ENCODE results near the gene CRISPLD2. TPM values are rescaled to one million over a fixed set of nuclear protein-coding genes. Genes with fewer than 3 reads are reported as not detected.

CRISPLD2 gene
- total and polyA plus RNA-seq, 4 donors = 8.9 to 192 (median 70.5) TPM

- H3K27me3 ChIP-seq (ENCODE audit: control insufficient read depth in 1 of 2, insufficient read depth in 2 of 2, low read length in 1 of 2) = no peaks in the 10 kb centered on the region
- WGBS, 2 donors = 50 to 60% methylated on average over 34 of the region's 34 CpGs
- H3K4me3 ChIP-seq (ENCODE audit: low read length in 2 of 2) = no peak overlapping the region
- peak in 1 of 2 donors; percentile 57 for DNase-seq
- intact Hi-C loops (cut with DNase I) = no loop called here
- H3K9me3 ChIP-seq (ENCODE audit: control insufficient read depth, low read length) = no peaks in the 10 kb centered on the region
- H3K27ac ChIP-seq (ENCODE audit: low read depth in 1 of 2, low read length in 2 of 2) = no peak overlapping the region
- ATAC-seq (ENCODE audit: low FRiP score) = peak; percentile 40
- H3K4me1 ChIP-seq (ENCODE audit: control insufficient read depth in 1 of 2, insufficient read depth in 2 of 2, low read length in 2 of 2) = no peaks in the 10 kb centered on the region
- no peaks in the 10 kb centered on the region for H3K36me3 ChIP-seq (ENCODE audit: control insufficient read depth in 1 of 2, insufficient read depth in 2 of 2, low read length in 1 of 2)
These were observed 108.1 kb downstream of the CRISPLD2 start for GRCh38 chr16:84927621-84928591.

- no peak overlapping the region for H3K4me3 ChIP-seq (ENCODE audit: low read length in 2 of 2)
- ATAC-seq (ENCODE audit: low FRiP score) (peak; percentile 84), DNase-seq (peak; percentile 86 to 89)
- H3K27me3 ChIP-seq (ENCODE audit: control insufficient read depth in 1 of 2, insufficient read depth in 2 of 2, low read length in 1 of 2) = no peaks in the 10 kb centered on the region
- no peaks in the 10 kb centered on the region for H3K4me1 ChIP-seq (ENCODE audit: control insufficient read depth in 1 of 2, insufficient read depth in 2 of 2, low read length in 2 of 2)
- no peaks in the 10 kb centered on the region for H3K36me3 ChIP-seq (ENCODE audit: control insufficient read depth in 1 of 2, insufficient read depth in 2 of 2, low read length in 1 of 2)
- 9 to 11% methylated on average over 16 of the region's 16 CpGs for WGBS, 2 donors
- peak overlapping the region in 1 of 2 donors; percentile 9 for H3K27ac ChIP-seq (ENCODE audit: low read depth in 1 of 2, low read length in 2 of 2)
- intact Hi-C loops (cut with DNase I) = no loop called here
- no peaks in the 10 kb centered on the region for H3K9me3 ChIP-seq (ENCODE audit: control insufficient read depth, low read length)
These were observed 109.1 kb downstream of the CRISPLD2 start for GRCh38 chr16:84928679-84929420.

- whole genome bisulfite sequencing, 2 donors = 61 to 65% methylated on average over 36 of the region's 36 CpGs
These were observed 109.9 kb downstream of the CRISPLD2 start for GRCh38 chr16:84929421-84930297.

GRCh38 chr16:84930298-84931106 is 110.7 kb downstream of the CRISPLD2 start:
- WGBS, 2 donors = 82 to 96% methylated on average over 6 to 8 of the region's 8 CpGs

More at GRCh38 chr16:84929421-84930297, 109.9 kb downstream of the CRISPLD2 start:
- Histone ChIP-seq H3K4me1 (ENCODE audit: control insufficient read depth in 1 of 2, insufficient read depth in 2 of 2, low read length in 2 of 2) (peaks cover 0 to 1% of the 10 kb centered on the region in 2 donors), H3K9me3 (ENCODE audit: control insufficient read depth, low read length) (no peaks in the 10 kb centered on the region), H3K36me3 (ENCODE audit: control insufficient read depth in 1 of 2, insufficient read depth in 2 of 2, low read length in 1 of 2) (no peaks in the 10 kb centered on the region), H3K27ac (ENCODE audit: low read depth in 1 of 2, low read length in 2 of 2) (no peak overlapping the region), H3K4me3 (ENCODE audit: low read length in 2 of 2) (no peak overlapping the region), H3K27me3 (ENCODE audit: control insufficient read depth in 1 of 2, insufficient read depth in 2 of 2, low read length in 1 of 2) (no peaks in the 10 kb centered on the region)
- ATAC-seq (ENCODE audit: low FRiP score) = no peak
- DNase-seq = no peak
- intact Hi-C loops (cut with DNase I) = loop anchor here in 1 of 2 donors (5.0 kb wide), 1 partner anchor 92 kb away; no protein-coding TSS in a partner anchor

GRCh38 chr16:84931107-84931494 is 111.3 kb downstream of the CRISPLD2 start:
- no peaks in the 10 kb centered on the region for H3K27me3 ChIP-seq (ENCODE audit: control insufficient read depth in 1 of 2, insufficient read depth in 2 of 2, low read length in 1 of 2)
- H3K27ac ChIP-seq (ENCODE audit: low read depth in 1 of 2, low read length in 2 of 2) = no peak overlapping the region
- intact Hi-C loops (cut with DNase I) = loop anchor here in 1 of 2 donors (5.0 kb wide), 1 partner anchor 94 kb away; no protein-coding TSS in a partner anchor
- DNase-seq = no peak
- H3K9me3 ChIP-seq (ENCODE audit: control insufficient read depth, low read length) = no peaks in the 10 kb centered on the region
- no peak for ATAC-seq (ENCODE audit: low FRiP score)
- no peaks in the 10 kb centered on the region for H3K36me3 ChIP-seq (ENCODE audit: control insufficient read depth in 1 of 2, insufficient read depth in 2 of 2, low read length in 1 of 2)
- peaks cover 0 to 1% of the 10 kb centered on the region in 2 donors for H3K4me1 ChIP-seq (ENCODE audit: control insufficient read depth in 1 of 2, insufficient read depth in 2 of 2, low read length in 2 of 2)
- WGBS, 2 donors = 98 to 99% methylated on average over 4 of the region's 4 CpGs
- H3K4me3 ChIP-seq (ENCODE audit: low read length in 2 of 2) = no peak overlapping the region

More at GRCh38 chr16:84930298-84931106, 110.7 kb downstream of the CRISPLD2 start:
- Histone ChIP-seq H3K4me3 (ENCODE audit: low read length in 2 of 2) (no peak overlapping the region), H3K27me3 (ENCODE audit: control insufficient read depth in 1 of 2, insufficient read depth in 2 of 2, low read length in 1 of 2) (no peaks in the 10 kb centered on the region), H3K36me3 (ENCODE audit: control insufficient read depth in 1 of 2, insufficient read depth in 2 of 2, low read length in 1 of 2) (no peaks in the 10 kb centered on the region), H3K4me1 (ENCODE audit: control insufficient read depth in 1 of 2, insufficient read depth in 2 of 2, low read length in 2 of 2) (peaks cover 0 to 1% of the 10 kb centered on the region in 2 donors), H3K9me3 (ENCODE audit: control insufficient read depth, low read length) (no peaks in the 10 kb centered on the region), H3K27ac (ENCODE audit: low read depth in 1 of 2, low read length in 2 of 2) (no peak overlapping the region)
- intact Hi-C loops (cut with DNase I) = loop anchor here in 1 of 2 donors (5.0 kb wide), 1 partner anchor 93 kb away; no protein-coding TSS in a partner anchor
- DNase-seq = no peak
- ATAC-seq (ENCODE audit: low FRiP score) = no peak

GRCh38 chr16:84931506-84931905 is 111.7 kb downstream of the CRISPLD2 start:
- intact Hi-C loops (cut with DNase I) = loop anchor here in 1 of 2 donors (5.0 kb wide), 1 partner anchor 94 kb away; no protein-coding TSS in a partner anchor
- ATAC-seq (ENCODE audit: low FRiP score) (no peak), DNase-seq (no peak)
- no peaks in the 10 kb centered on the region for H3K36me3 ChIP-seq (ENCODE audit: control insufficient read depth in 1 of 2, insufficient read depth in 2 of 2, low read length in 1 of 2)
- no peak overlapping the region for H3K27ac ChIP-seq (ENCODE audit: low read depth in 1 of 2, low read length in 2 of 2)
- peaks cover 0 to 1% of the 10 kb centered on the region in 2 donors for H3K4me1 ChIP-seq (ENCODE audit: control insufficient read depth in 1 of 2, insufficient read depth in 2 of 2, low read length in 2 of 2)
- H3K27me3 ChIP-seq (ENCODE audit: control insufficient read depth in 1 of 2, insufficient read depth in 2 of 2, low read length in 1 of 2) = no peaks in the 10 kb centered on the region
- H3K4me3 ChIP-seq (ENCODE audit: low read length in 2 of 2) = no peak overlapping the region
- H3K9me3 ChIP-seq (ENCODE audit: control insufficient read depth, low read length) = no peaks in the 10 kb centered on the region
- 97 to 98% methylated on average over 8 of the region's 8 CpGs for WGBS, 2 donors

- Histone ChIP-seq H3K9me3 (ENCODE audit: control insufficient read depth, low read length) (no peaks in the 10 kb centered on the region), H3K27ac (ENCODE audit: low read depth in 1 of 2, low read length in 2 of 2) (no peak overlapping the region), H3K4me3 (ENCODE audit: low read length in 2 of 2) (no peak overlapping the region), H3K36me3 (ENCODE audit: control insufficient read depth in 1 of 2, insufficient read depth in 2 of 2, low read length in 1 of 2) (no peaks in the 10 kb centered on the region), H3K27me3 (ENCODE audit: control insufficient read depth in 1 of 2, insufficient read depth in 2 of 2, low read length in 1 of 2) (no peaks in the 10 kb centered on the region), H3K4me1 (ENCODE audit: control insufficient read depth in 1 of 2, insufficient read depth in 2 of 2, low read length in 2 of 2) (peaks cover 0 to 1% of the 10 kb centered on the region in 2 donors)
- intact Hi-C loops (cut with DNase I) = loop anchor here in 1 of 2 donors (5.0 kb wide), 1 partner anchor 95 kb away; no protein-coding TSS in a partner anchor
- ATAC-seq (ENCODE audit: low FRiP score) (no peak), DNase-seq (no peak)
- 46 to 51% methylated on average over 5 of the region's 5 CpGs for WGBS, 2 donors
These were observed 112.9 kb downstream of the CRISPLD2 start for GRCh38 chr16:84932681-84933080.
